Vagina (tissue), 2 donors: ENCODE data around the gene MAP3K14.

Experiments used
- CTCF ChIP-seq, 3 experiments: fragments of 450-650 bp in 2 of 3; fragments of 200-600 bp in 1 of 3; sonication (generic) in 1 of 3; IDR thresholded peaks; one replicate each; pipeline ENCODE4 v1.5.1; 2017 to 2019; ENCODE audit warnings: antibody characterized with exemption in 3 of 3, mild to moderate bottlenecking in 2 of 3, moderate library complexity in 2 of 3
- POLR2A ChIP-seq, 2 donors: fragments of 450-650 bp; IDR thresholded peaks; one replicate each; pipeline ENCODE4 v1.6.1; 2017; ENCODE audit warnings: antibody characterized with exemption in 2 of 2, mild to moderate bottlenecking in 2 of 2, moderate library complexity in 2 of 2

- TF ChIP-seq POLR2A (IDR thresholded peaks at IDR 0.05) (no peak), CTCF (IDR thresholded peaks at IDR 0.05) (no peak)
These were observed 10.7 kb downstream of the MAP3K14 start for GRCh38 chr17:45306094-45306493.
